ENCODE data around the gene OR6N2.

The OR6N2 gene

GRCh38 chr1:158798531-158798930 lies 17.5 kb upstream of the OR6N2 start:
- TF ChIP-seq, protein P1, sequence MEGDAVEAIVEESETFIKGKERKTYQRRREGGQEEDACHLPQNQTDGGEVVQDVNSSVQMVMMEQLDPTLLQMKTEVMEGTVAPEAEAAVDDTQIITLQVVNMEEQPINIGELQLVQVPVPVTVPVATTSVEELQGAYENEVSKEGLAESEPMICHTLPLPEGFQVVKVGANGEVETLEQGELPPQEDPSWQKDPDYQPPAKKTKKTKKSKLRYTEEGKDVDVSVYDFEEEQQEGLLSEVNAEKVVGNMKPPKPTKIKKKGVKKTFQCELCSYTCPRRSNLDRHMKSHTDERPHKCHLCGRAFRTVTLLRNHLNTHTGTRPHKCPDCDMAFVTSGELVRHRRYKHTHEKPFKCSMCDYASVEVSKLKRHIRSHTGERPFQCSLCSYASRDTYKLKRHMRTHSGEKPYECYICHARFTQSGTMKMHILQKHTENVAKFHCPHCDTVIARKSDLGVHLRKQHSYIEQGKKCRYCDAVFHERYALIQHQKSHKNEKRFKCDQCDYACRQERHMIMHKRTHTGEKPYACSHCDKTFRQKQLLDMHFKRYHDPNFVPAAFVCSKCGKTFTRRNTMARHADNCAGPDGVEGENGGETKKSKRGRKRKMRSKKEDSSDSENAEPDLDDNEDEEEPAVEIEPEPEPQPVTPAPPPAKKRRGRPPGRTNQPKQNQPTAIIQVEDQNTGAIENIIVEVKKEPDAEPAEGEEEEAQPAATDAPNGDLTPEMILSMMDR (IDR thresholded peaks at IDR 0.05; ENCODE audit: insufficient read depth, low read length, poor library complexity, severe bottlenecking) = no peak
- Histone ChIP-seq H3K27me3 (replicated peaks; ENCODE audit: control insufficient read depth, insufficient read depth, low read length) (no peaks in the 10 kb centered on the region), H3K36me3 (ENCODE audit: control insufficient read depth, insufficient read depth, low read length) (no peaks in the 10 kb centered on the region), H3K4me3 (replicated peaks; ENCODE audit: low read depth, low read length) (no peak overlapping the region)
- DNase-seq (ENCODE audit: extremely low read depth, insufficient read length) = no peak

DNA sequence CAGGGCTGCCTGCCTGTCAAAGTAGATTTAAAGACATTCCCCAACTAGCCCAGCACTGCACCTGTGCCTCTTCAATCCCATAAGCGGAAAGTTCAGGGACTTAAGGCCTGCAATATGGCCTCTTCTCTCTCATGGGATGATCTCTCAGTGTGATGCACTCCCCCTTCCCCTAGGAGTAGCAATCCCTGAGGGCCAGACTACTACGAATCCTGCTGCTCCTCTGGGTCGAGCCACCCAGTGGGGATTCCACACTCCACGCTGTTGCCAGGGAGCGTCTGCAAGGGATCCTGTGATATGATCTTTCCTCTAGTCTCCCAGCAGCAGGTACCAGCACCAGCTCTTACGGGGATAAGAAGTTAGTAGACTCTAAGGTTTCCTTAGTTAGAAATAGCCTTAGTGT lies 13.2 kb upstream of the OR6N2 start:
- no peaks in the 10 kb centered on the region for H3K27me3 ChIP-seq (replicated peaks; ENCODE audit: control insufficient read depth, insufficient read depth, low read length)
- TF ChIP-seq, protein P1 (IDR thresholded peaks at IDR 0.05; ENCODE audit: insufficient read depth, low read length, poor library complexity, severe bottlenecking) = no peak
- H3K4me3 ChIP-seq (replicated peaks; ENCODE audit: low read depth, low read length) = no peak overlapping the region
- no peak for DNase-seq (ENCODE audit: extremely low read depth, insufficient read length)
- H3K36me3 ChIP-seq (ENCODE audit: control insufficient read depth, insufficient read depth, low read length) = no peaks in the 10 kb centered on the region

DNA sequence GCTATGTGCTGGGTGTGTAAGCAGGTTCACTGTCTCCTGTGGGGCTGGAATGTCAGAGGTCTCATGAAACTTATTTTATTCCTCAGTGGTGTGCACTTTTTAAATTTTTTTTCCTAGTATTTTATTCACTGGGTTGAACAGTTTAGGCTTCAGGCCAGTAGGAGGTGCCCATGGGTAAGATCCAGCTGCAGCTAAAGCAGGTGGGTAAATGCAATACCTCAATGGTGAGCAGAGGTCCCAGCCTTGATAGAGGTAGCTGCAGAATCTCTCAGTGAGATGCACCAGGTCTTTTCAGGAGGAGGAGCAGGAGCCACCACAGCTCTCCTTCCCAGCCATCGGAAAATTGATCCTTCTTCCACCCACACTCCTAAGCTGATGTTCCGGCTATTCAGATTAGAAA lies 12.6 kb upstream of the OR6N2 start:
- no peaks in the 10 kb centered on the region for H3K27me3 ChIP-seq (replicated peaks; ENCODE audit: control insufficient read depth, insufficient read depth, low read length)
- DNase-seq (ENCODE audit: extremely low read depth, insufficient read length) = no peak
- H3K4me3 ChIP-seq (replicated peaks; ENCODE audit: low read depth, low read length) = no peak overlapping the region
- H3K36me3 ChIP-seq (ENCODE audit: control insufficient read depth, insufficient read depth, low read length) = no peaks in the 10 kb centered on the region
- TF ChIP-seq, protein P1 (IDR thresholded peaks at IDR 0.05; ENCODE audit: insufficient read depth, low read length, poor library complexity, severe bottlenecking) = peak; percentile 78

DNA sequence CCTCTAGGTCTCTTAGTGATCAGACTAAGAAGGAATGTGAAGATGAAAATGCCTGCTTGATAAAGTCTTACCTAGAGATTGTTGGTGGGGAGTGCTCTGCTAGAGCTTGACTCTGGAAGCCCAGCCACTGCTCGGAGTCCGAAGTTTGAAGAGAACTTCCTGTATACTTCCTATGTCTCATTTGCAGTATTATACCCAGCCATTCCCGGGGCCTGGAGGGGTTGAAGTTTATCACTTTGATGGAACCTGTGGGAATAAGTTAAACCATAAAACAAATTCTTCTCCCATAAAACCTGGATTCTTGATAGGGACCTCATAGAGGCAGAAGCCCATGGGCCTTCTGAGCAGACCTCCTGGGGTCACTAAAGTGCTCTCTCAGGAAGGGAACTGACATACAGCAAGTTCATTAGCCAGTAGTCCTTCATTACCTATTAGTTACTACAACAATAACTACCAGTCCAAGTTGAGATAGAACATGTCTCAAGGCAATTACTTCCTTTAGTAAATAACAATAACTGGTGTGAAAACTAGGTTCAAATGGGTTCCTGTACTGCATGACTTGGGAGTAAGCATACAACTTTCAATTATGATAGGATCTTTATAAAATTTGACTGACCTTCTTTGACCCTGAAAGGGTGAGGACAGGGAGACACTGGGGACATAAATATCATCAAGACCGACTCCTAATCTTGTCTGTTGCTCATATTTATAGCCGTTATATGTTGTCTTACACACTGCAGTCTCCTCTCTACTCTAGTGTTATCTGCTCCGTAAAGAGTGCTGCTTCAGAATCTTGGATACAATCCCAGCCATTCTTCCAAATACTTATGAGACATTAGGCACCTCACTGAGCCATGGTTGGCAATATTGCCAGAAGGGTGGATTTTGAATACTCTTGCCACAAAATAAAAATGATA lies 8.8 kb downstream of the OR6N2 start, which contains the start of gene OR6N1:
OR6N1 (minus strand) TSS at position 246 of the 917 bp plus-strand sequence. CDS start 5,513 bp downstream, outside the sequence.
- no peak for DNase-seq (ENCODE audit: extremely low read depth, insufficient read length)
- TF ChIP-seq, protein P1 (IDR thresholded peaks at IDR 0.05; ENCODE audit: insufficient read depth, low read length, poor library complexity, severe bottlenecking) = no peak
- H3K36me3 ChIP-seq (ENCODE audit: control insufficient read depth, insufficient read depth, low read length) = no peaks in the 10 kb centered on the region
- no peak within 1 kb of the TSS for H3K4me3 ChIP-seq (replicated peaks; ENCODE audit: low read depth, low read length)
- H3K27me3 ChIP-seq (replicated peaks; ENCODE audit: control insufficient read depth, insufficient read depth, low read length) = no peaks in the 10 kb centered on the region

GRCh38 chr1:158754420-158754819 lies 26.6 kb downstream of the OR6N2 start, which contains the start of gene OR6K6:
Gene OR6K6 (plus strand): TSS chr1:158754720. CDS start chr1:158754888, 168 bp downstream.
- no peaks in the 10 kb centered on the region for H3K27me3 ChIP-seq (replicated peaks; ENCODE audit: control insufficient read depth, insufficient read depth, low read length)
- no peak for DNase-seq (ENCODE audit: extremely low read depth, insufficient read length)
- no peak within 1 kb of the TSS for H3K4me3 ChIP-seq (replicated peaks; ENCODE audit: low read depth, low read length)
- no peaks in the 10 kb centered on the region for H3K36me3 ChIP-seq (ENCODE audit: control insufficient read depth, insufficient read depth, low read length)
- TF ChIP-seq, protein P1 (IDR thresholded peaks at IDR 0.05; ENCODE audit: insufficient read depth, low read length, poor library complexity, severe bottlenecking) = no peak

Data from GM06990 (cell line).